Naive thymus-derived CD4-positive, alpha-beta T cell (primary cell): ENCODE results near the gene PARD6B. TPM values are rescaled to one million over a fixed set of nuclear protein-coding genes. Genes with fewer than 3 reads are reported as not detected.

Experiments used
- ATAC-seq: fragments of 150-1000 bp; cut with Tn5 transposase; 2 replicates; pipeline ENCODE4 v1.10.0; 2021; ENCODE audit warnings: mild to moderate bottlenecking, moderate library complexity
- CTCF ChIA-PET: fragments of 350-600 bp; sonication (Branson Sonifier 250); formaldehyde crosslinking; loops from one replicate; lab custom pipeline; 2021; ENCODE audit warnings: antibody characterized with exemption; lab: Charles Lee
- POLR2A ChIA-PET: fragments of 350-600 bp; sonication (Branson Sonifier 250); formaldehyde crosslinking; loops from one replicate; lab custom pipeline; 2021; ENCODE audit warnings: antibody characterized with exemption, inconsistent platforms; lab: Charles Lee
- DNase-seq, 9 donors: peaks; one replicate each; pipeline versions ENCODE4 v3.0.0 to v3.0.0-alpha.2; 2020 to 2022; ENCODE audit warnings: mixed read lengths in 1 of 9
- H3K27ac ChIP-seq: one replicate; pipeline ENCODE4 v1.7.0; 2013; ENCODE audit warnings: mild to moderate bottlenecking, low read depth, low read length, moderate library complexity
- H3K27me3 ChIP-seq, 2 donors: one replicate each; pipeline ENCODE4 v1.7.0; 2013; ENCODE audit warnings: low read length in 2 of 2, mild to moderate bottlenecking in 2 of 2, moderate library complexity in 2 of 2; ENCODE audit not compliant: control insufficient read depth in 2 of 2, insufficient read depth in 2 of 2
- H3K36me3 ChIP-seq, 3 experiments: 1 replicate in 2 of 3; 2 replicates in 1 of 3; pipeline ENCODE4 v1.7.0; 2013; ENCODE audit warnings: low read length in 3 of 3, mild to moderate bottlenecking in 3 of 3, moderate library complexity in 1 of 3; ENCODE audit not compliant: insufficient read depth in 3 of 3, control insufficient read depth in 2 of 3
- H3K4me1 ChIP-seq, 2 donors: one replicate each; pipeline ENCODE4 v1.7.0; 2013; ENCODE audit warnings: low read length in 2 of 2, mild to moderate bottlenecking in 2 of 2, moderate library complexity in 1 of 2; ENCODE audit not compliant: control insufficient read depth in 2 of 2, insufficient read depth in 2 of 2
- H3K4me3 ChIP-seq: 2 replicates; pipeline ENCODE4 v1.7.0; 2013; ENCODE audit warnings: mild to moderate bottlenecking, low read length
- H3K9me3 ChIP-seq, 3 experiments: 1 replicate in 2 of 3; 2 replicates in 1 of 3; pipeline ENCODE4 v1.7.0; 2013; ENCODE audit warnings: low read length in 3 of 3; ENCODE audit not compliant: control insufficient read depth in 2 of 3
- H3K27ac Mint-ChIP-seq, 9 donors: one replicate each; pipeline ENCODE4 v1.8.0; 2020 to 2022; ENCODE audit warnings: mixed read lengths in 9 of 9, mild to moderate bottlenecking in 8 of 9, moderate library complexity in 5 of 9, inconsistent platforms in 2 of 9
- H3K27me3 Mint-ChIP-seq, 5 donors: one replicate each; pipeline ENCODE4 v1.8.0; 2021 to 2022; ENCODE audit warnings: mixed read lengths in 5 of 5, mild to moderate bottlenecking in 1 of 5
- H3K36me3 Mint-ChIP-seq, 5 donors: one replicate each; pipeline ENCODE4 v1.8.0; 2020 to 2022; ENCODE audit warnings: mixed read lengths in 5 of 5, mild to moderate bottlenecking in 3 of 5, inconsistent platforms in 1 of 5
- H3K4me1 Mint-ChIP-seq, 7 donors: one replicate each; pipeline ENCODE4 v1.8.0; 2020 to 2022; ENCODE audit warnings: mixed read lengths in 7 of 7, mild to moderate bottlenecking in 3 of 7, inconsistent platforms in 1 of 7
- H3K4me3 Mint-ChIP-seq, 10 donors: one replicate each; pipeline ENCODE4 v1.8.0; 2020 to 2022; ENCODE audit warnings: mild to moderate bottlenecking in 10 of 10, mixed read lengths in 10 of 10, moderate library complexity in 6 of 10, inconsistent platforms in 2 of 10
- H3K9me3 Mint-ChIP-seq, 11 donors: one replicate each; pipeline ENCODE4 v1.8.0; 2020 to 2022; ENCODE audit warnings: mixed read lengths in 11 of 11, mild to moderate bottlenecking in 4 of 11, inconsistent platforms in 1 of 11, moderate library complexity in 1 of 11
- intact Hi-C, 2 donors: fragments of 100-400 bp; cut with micrococcal nuclease; formaldehyde crosslinking; loops; one replicate each; pipeline ENCODE4 v1.15.1; 2023
- polyA plus RNA-seq, 2 donors: library from polyadenylated mRNA; unstranded; fragments of 300-500 nt; fragmentation: Illumina TruSeq; gene quantifications; one replicate each; pipeline ENCODE4 v1.2.3, GENCODE V29; 2021
- total RNA-seq, 6 experiments: library from RNA in 5 of 6; stranded (reverse) in 5 of 6; gene quantifications; 1 replicate in 5 of 6; 2 replicates in 1 of 6; pipeline ENCODE4 v1.2.3 and lab custom pipeline; 2021 to 2026

The PARD6B gene
- total and polyA plus RNA-seq, 7 experiments from 2014 or later, result 0.60 to 10.8 (median 5.5) TPM

- no peaks in the 10 kb centered on the region for H3K4me1 ChIP-seq
- H3K36me3 Mint-ChIP-seq, result peaks cover 0 to 10% (median 0%) of the 10 kb centered on the region in 5 donors
- POLR2A ChIA-PET, result no interaction called here
- no peak for ATAC-seq
- no peak for DNase-seq
- no peak overlapping the region for H3K4me3 ChIP-seq
- H3K4me1 Mint-ChIP-seq, result peaks cover 0 to under 1% (median under 1%) of the 10 kb centered on the region in 7 donors
- H3K9me3 ChIP-seq, result no peaks in the 10 kb centered on the region
- H3K36me3 ChIP-seq, result peaks cover 0 to 14% (median 0%) of the 10 kb centered on the region in 3 experiments
- CTCF ChIA-PET, result interaction anchor here (0.6 kb wide), 1 partner anchor 212 kb away, joined by 5 read pairs; no protein-coding TSS in a partner anchor
- no peak overlapping the region for H3K27ac Mint-ChIP-seq
- H3K4me3 Mint-ChIP-seq, result no peak overlapping the region
- no peaks in the 10 kb centered on the region for H3K27me3 Mint-ChIP-seq
- intact Hi-C loops, result no loop called here
- H3K27me3 ChIP-seq, result no peaks in the 10 kb centered on the region
- H3K9me3 Mint-ChIP-seq, result no peaks in the 10 kb centered on the region
- H3K27ac ChIP-seq, result no peak overlapping the region
Measured at GRCh38 chr20:50753152-50753551, 21.8 kb downstream of the PARD6B start.

- Mint-ChIP-seq H3K27ac (no peak overlapping the region), H3K27me3 (peaks cover 0 to 2% (median 0%) of the 10 kb centered on the region in 5 donors), H3K9me3 (no peaks in the 10 kb centered on the region), H3K36me3 (peaks cover 0 to 10% (median 0%) of the 10 kb centered on the region in 5 donors), H3K4me3 (no peak overlapping the region), H3K4me1 (no peaks in the 10 kb centered on the region)
- ATAC-seq (no peak), DNase-seq (no peak)
- no peaks in the 10 kb centered on the region for H3K27me3 ChIP-seq
- no peak overlapping the region for H3K27ac ChIP-seq
- ChIA-PET CTCF (interaction anchor here (0.7 kb wide), 1 partner anchor 276 kb away, joined by 3 read pairs; no protein-coding TSS in a partner anchor), POLR2A (no interaction called here)
- H3K36me3 ChIP-seq, result peaks cover 0 to 9% (median 0%) of the 10 kb centered on the region in 3 experiments
- no peak overlapping the region for H3K4me3 ChIP-seq
- no peaks in the 10 kb centered on the region for H3K4me1 ChIP-seq
- no peaks in the 10 kb centered on the region for H3K9me3 ChIP-seq
- intact Hi-C loops, result no loop called here
Measured at GRCh38 chr20:50754420-50754819, 23.0 kb downstream of the PARD6B start.

- H3K4me3 ChIP-seq, result no peak overlapping the region
- H3K9me3 Mint-ChIP-seq, result no peaks in the 10 kb centered on the region
- no peak overlapping the region for H3K27ac Mint-ChIP-seq
- DNase-seq (no peak), ATAC-seq (no peak)
- no peaks in the 10 kb centered on the region for H3K9me3 ChIP-seq
- no peak overlapping the region for H3K27ac ChIP-seq
- ChIA-PET POLR2A (no interaction called here), CTCF (no interaction called here)
- intact Hi-C loops, result no loop called here
- H3K36me3 ChIP-seq, result no peaks in the 10 kb centered on the region
- H3K4me3 Mint-ChIP-seq, result no peak overlapping the region
- no peaks in the 10 kb centered on the region for H3K27me3 ChIP-seq
- no peaks in the 10 kb centered on the region for H3K4me1 ChIP-seq
- peaks cover 0 to 3% (median 0%) of the 10 kb centered on the region in 5 donors for H3K36me3 Mint-ChIP-seq
- H3K4me1 Mint-ChIP-seq, result no peaks in the 10 kb centered on the region
- H3K27me3 Mint-ChIP-seq, result peaks cover 0 to 5% (median 0%) of the 10 kb centered on the region in 5 donors
Measured at GRCh38 chr20:50756447-50756846, 25.1 kb downstream of the PARD6B start.

GRCh38 chr20:50758469-50758868, 27.1 kb downstream of the PARD6B start:
- H3K27ac Mint-ChIP-seq, result no peak overlapping the region
- peaks cover 0 to 5% (median 0%) of the 10 kb centered on the region in 5 donors for H3K27me3 Mint-ChIP-seq
- DNase-seq, result no peak
- ChIA-PET POLR2A (no interaction called here), CTCF (no interaction called here)
- H3K36me3 ChIP-seq, result no peaks in the 10 kb centered on the region
- H3K9me3 Mint-ChIP-seq, result no peaks in the 10 kb centered on the region
- ATAC-seq, result no peak
- H3K4me1 Mint-ChIP-seq, result no peaks in the 10 kb centered on the region
- no peaks in the 10 kb centered on the region for H3K4me1 ChIP-seq
- no peak overlapping the region for H3K4me3 ChIP-seq
- H3K27ac ChIP-seq, result no peak overlapping the region
- intact Hi-C loops, result no loop called here
- no peaks in the 10 kb centered on the region for H3K27me3 ChIP-seq
- no peak overlapping the region for H3K4me3 Mint-ChIP-seq
- H3K36me3 Mint-ChIP-seq, result no peaks in the 10 kb centered on the region
- H3K9me3 ChIP-seq, result no peaks in the 10 kb centered on the region

GRCh38 chr20:50758992-50759391, 27.6 kb downstream of the PARD6B start:
- no peaks in the 10 kb centered on the region for H3K36me3 ChIP-seq
- POLR2A ChIA-PET, result no interaction called here
- no peak for ATAC-seq
- Mint-ChIP-seq H3K9me3 (no peaks in the 10 kb centered on the region), H3K27ac (no peak overlapping the region), H3K27me3 (peaks cover 0 to 5% (median 0%) of the 10 kb centered on the region in 5 donors), H3K4me1 (no peaks in the 10 kb centered on the region), H3K4me3 (no peak overlapping the region), H3K36me3 (no peaks in the 10 kb centered on the region)
- no peaks in the 10 kb centered on the region for H3K4me1 ChIP-seq
- H3K27ac ChIP-seq, result no peak overlapping the region
- H3K27me3 ChIP-seq, result no peaks in the 10 kb centered on the region
- no peak for DNase-seq
- H3K4me3 ChIP-seq, result no peak overlapping the region
- CTCF ChIA-PET, result no interaction called here
- intact Hi-C loops, result no loop called here
- no peaks in the 10 kb centered on the region for H3K9me3 ChIP-seq

GRCh38 chr20:50759678-50760077, 28.3 kb downstream of the PARD6B start:
- H3K4me3 ChIP-seq, result no peak overlapping the region
- DNase-seq, result no peak
- no peaks in the 10 kb centered on the region for H3K27me3 ChIP-seq
- H3K9me3 ChIP-seq, result no peaks in the 10 kb centered on the region
- H3K4me1 ChIP-seq, result no peaks in the 10 kb centered on the region
- Mint-ChIP-seq H3K9me3 (no peaks in the 10 kb centered on the region), H3K27me3 (peaks cover 0 to 5% (median 0%) of the 10 kb centered on the region in 5 donors), H3K27ac (no peak overlapping the region), H3K4me3 (no peak overlapping the region), H3K4me1 (no peaks in the 10 kb centered on the region), H3K36me3 (no peaks in the 10 kb centered on the region)
- no peaks in the 10 kb centered on the region for H3K36me3 ChIP-seq
- POLR2A ChIA-PET, result no interaction called here
- CTCF ChIA-PET, result no interaction called here
- ATAC-seq, result no peak
- no peak overlapping the region for H3K27ac ChIP-seq
- intact Hi-C loops, result no loop called here

- H3K27ac Mint-ChIP-seq, result no peak overlapping the region
- H3K4me1 Mint-ChIP-seq, result no peaks in the 10 kb centered on the region
- ATAC-seq (no peak), DNase-seq (no peak)
- no peak overlapping the region for H3K27ac ChIP-seq
- CTCF ChIA-PET, result no interaction called here
- no peaks in the 10 kb centered on the region for H3K4me1 ChIP-seq
- POLR2A ChIA-PET, result no interaction called here
- no peaks in the 10 kb centered on the region for H3K9me3 ChIP-seq
- no peak overlapping the region for H3K4me3 ChIP-seq
- intact Hi-C loops, result no loop called here
- no peaks in the 10 kb centered on the region for H3K36me3 ChIP-seq
- H3K9me3 Mint-ChIP-seq, result no peaks in the 10 kb centered on the region
- H3K27me3 Mint-ChIP-seq, result peaks cover 0 to 5% (median 0%) of the 10 kb centered on the region in 5 donors
- no peaks in the 10 kb centered on the region for H3K36me3 Mint-ChIP-seq
- H3K27me3 ChIP-seq, result no peaks in the 10 kb centered on the region
- H3K4me3 Mint-ChIP-seq, result no peak overlapping the region
Measured at GRCh38 chr20:50762045-50762422, 30.7 kb downstream of the PARD6B start.
